HEK293T (cell line): ENCODE measurements around the gene LCOR.

Experiments
- BHLHE40 ChIP-seq: fragments of 450-650 bp; IDR thresholded peaks from 2 replicates; pipeline ENCODE4 v1.6.1; 2016; ENCODE audit warnings: mild to moderate bottlenecking, moderate library complexity, borderline replicate concordance
- ELF4 ChIP-seq: fragments of 450-650 bp; IDR thresholded peaks from 2 replicates; pipeline ENCODE4 v1.6.1; 2017; ENCODE audit warnings: antibody characterized with exemption
- FOXM1 ChIP-seq: fragments of 450-650 bp; IDR thresholded peaks from 2 replicates; pipeline ENCODE4 v1.6.1; 2017; ENCODE audit warnings: mild to moderate bottlenecking, borderline replicate concordance
- HDGF ChIP-seq: fragments of 450-650 bp; IDR thresholded peaks from 2 replicates; pipeline ENCODE4 v1.6.1; 2017; ENCODE audit warnings: antibody characterized with exemption, borderline replicate concordance
- L3MBTL2 ChIP-seq: fragments of 450-650 bp; conservative IDR thresholded peaks from 2 replicates; pipeline ENCODE4 v1.6.1; 2016; ENCODE audit warnings: mild to moderate bottlenecking
- NFRKB ChIP-seq: fragments of 450-650 bp; IDR thresholded peaks from 2 replicates; pipeline ENCODE4 v1.6.1; 2016; ENCODE audit warnings: mild to moderate bottlenecking, moderate library complexity
- SP1 ChIP-seq: fragments of 450-650 bp; IDR thresholded peaks from 2 replicates; pipeline ENCODE4 v1.6.1; 2017
- SUZ12 ChIP-seq: fragments of 450-650 bp; IDR thresholded peaks from 2 replicates; pipeline ENCODE4 v1.6.1; 2016; ENCODE audit warnings: mild to moderate bottlenecking
- TARDBP ChIP-seq: fragments of 450-650 bp; IDR thresholded peaks from 2 replicates; pipeline ENCODE4 v1.6.1; 2016
- ZNF384 ChIP-seq: fragments of 450-650 bp; IDR thresholded peaks from 2 replicates; pipeline ENCODE4 v1.6.1; 2016
- TF ChIP-seq, protein P1 (sequence below): fragments of 450-650 bp; IDR thresholded peaks from 2 replicates; pipeline ENCODE4 v1.6.1; 2016

DNA sequence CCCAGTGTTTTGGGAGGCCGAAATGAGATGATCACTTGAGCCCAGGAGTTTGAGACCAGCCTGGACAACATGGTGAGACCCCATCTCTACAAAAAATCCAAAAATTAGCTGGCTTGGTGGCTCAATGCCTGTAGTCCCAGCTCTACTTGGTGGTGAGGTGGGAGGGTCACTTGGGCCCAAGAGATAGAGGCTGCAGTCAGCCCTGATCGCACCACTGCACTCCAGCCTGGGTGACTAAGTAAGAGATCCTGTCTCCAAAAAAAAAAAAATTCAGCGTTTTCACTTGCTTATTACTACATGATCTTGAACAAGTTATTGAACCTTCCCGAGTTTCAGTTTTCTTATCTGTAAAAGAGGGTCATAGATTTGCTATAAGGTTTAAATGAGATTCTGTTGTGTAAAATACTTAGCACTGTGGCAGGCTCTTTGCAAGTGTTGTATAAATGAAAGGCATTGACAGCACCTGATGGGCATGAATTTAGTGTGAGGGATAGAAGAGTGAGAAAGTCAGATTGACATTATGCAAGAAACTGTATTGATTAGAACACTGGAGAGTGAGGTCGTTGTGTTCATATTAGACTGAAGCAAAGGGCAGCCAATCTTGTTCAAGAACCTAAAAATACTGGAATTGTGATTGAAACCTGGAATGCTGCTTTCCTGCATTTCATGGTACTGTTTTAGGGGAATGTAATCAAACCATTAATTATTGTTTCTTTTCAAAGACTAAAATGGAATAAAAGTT, 136.8 kb downstream of the LCOR start:
- TF ChIP-seq L3MBTL2 (no peak), SUZ12 (no peak), ZNF384 (no peak), SP1 (no peak), NFRKB (no peak), FOXM1 (no peak), TARDBP (no peak), HDGF (no peak), BHLHE40 (no peak), ELF4 (no peak)
- TF ChIP-seq, protein P1, sequence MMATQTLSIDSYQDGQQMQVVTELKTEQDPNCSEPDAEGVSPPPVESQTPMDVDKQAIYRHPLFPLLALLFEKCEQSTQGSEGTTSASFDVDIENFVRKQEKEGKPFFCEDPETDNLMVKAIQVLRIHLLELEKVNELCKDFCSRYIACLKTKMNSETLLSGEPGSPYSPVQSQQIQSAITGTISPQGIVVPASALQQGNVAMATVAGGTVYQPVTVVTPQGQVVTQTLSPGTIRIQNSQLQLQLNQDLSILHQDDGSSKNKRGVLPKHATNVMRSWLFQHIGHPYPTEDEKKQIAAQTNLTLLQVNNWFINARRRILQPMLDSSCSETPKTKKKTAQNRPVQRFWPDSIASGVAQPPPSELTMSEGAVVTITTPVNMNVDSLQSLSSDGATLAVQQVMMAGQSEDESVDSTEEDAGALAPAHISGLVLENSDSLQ: no peak
